Pancreas (tissue), 10 donors: ENCODE data around the gene CENPH. TPM values are rescaled to one million over a fixed set of nuclear protein-coding genes. Genes with fewer than 3 reads are reported as not detected.
"Not testable (repeated sequence)": the region's sequence is repeated elsewhere in the genome, so short reads cannot be mapped to it uniquely, and the experiment has no call there.

ENCODE experiments used
- ATAC-seq, 4 donors: fragments of 200-7000 bp; cut with Tn5 transposase; one replicate each; pipeline versions ENCODE4 v1.8.0 to v1.9.1; 2020; ENCODE audit warnings: mild to moderate bottlenecking in 4 of 4, moderate library complexity in 4 of 4
- DNase-seq, 6 donors: peaks; one replicate each; pipeline ENCODE4 v3.0.0-alpha.2; 2020
- FAIRE-seq: peaks from 2 replicates; lab custom pipeline; 2012; peaks lifted over from hg19 to GRCh38; lab: Jason Lieb, UNC
- H3K27ac ChIP-seq, 4 donors: fragments of 200-600 bp; sonication (generic); 1 replicate in 3 of 4; 2 replicates in 1 of 4; pipeline versions ENCODE4 v1.5.0 to v1.8.0; 2020
- H3K27me3 ChIP-seq, 4 donors: fragments of 200-600 bp; one replicate each; pipeline ENCODE4 v1.8.0; 2021
- H3K36me3 ChIP-seq, 3 donors: fragments of 200-600 bp; sonication (generic) in 1 of 3; one replicate each; pipeline versions ENCODE4 v1.5.0 to v1.8.0; 2020 to 2021
- H3K4me1 ChIP-seq, 3 donors: fragments of 200-600 bp; one replicate each; pipeline ENCODE4 v1.8.0; 2021
- H3K4me3 ChIP-seq, 4 donors: fragments of 200-600 bp; sonication (generic) in 2 of 4; one replicate each; pipeline versions ENCODE4 v1.5.0 to v1.8.0; 2020 to 2021
- H3K9me3 ChIP-seq, 4 donors: fragments of 200-600 bp; one replicate each; pipeline ENCODE4 v1.8.0; 2021
- CTCF ChIP-seq, 4 donors: fragments of 200-600 bp; sonication (generic) in 3 of 4; IDR thresholded peaks; one replicate each; pipeline versions ENCODE4 v1.5.0 to v1.8.0; 2021; ENCODE audit warnings: antibody characterized with exemption in 4 of 4
- WGBS, 2 donors: extraction: QIAGEN DNeasy Blood & Tissue Kit; methylation state at CpG; one replicate each; pipeline ENCODE4 v1.1.7; 2013; 5-methylcytosine and 5-hydroxymethylcytosine counted together
- intact Hi-C, 3 donors: fragments of 100-400 bp; cut with DNase I; formaldehyde crosslinking; loops; one replicate each; pipeline versions ENCODE4 v1.11.1 to v1.14.2; 2022
- polyA plus RNA-seq, 2 donors: library from polyadenylated mRNA; stranded (reverse); fragments of 200-250 nt; gene quantifications; one replicate each; pipeline ENCODE4 v1.2.3, GENCODE V29; 2013
- total RNA-seq, 6 donors: library from RNA; stranded (reverse); fragmentation: NEBNext Ultra II Directional in 4 of 6; extraction: Animal tissue kit (Norgen Biotek cat#: 25700) in 4 of 6; gene quantifications; one replicate each; pipeline versions ENCODE4 v1.2.1 to v1.2.4, GENCODE V29; 2021 to 2023
- donor health status: healthy with polysubstance abuse.
- donor health status: DM: no; HTN: no; CAD: no; lungs with moderate emphysema.
- donor health status: DM: no; HTN: no; CAD: no.
- donor health status: control.
- donor health status: control.
- donor health status: Bipolar disorder and iron deficiency.
- donor health status: DM: yes; HTN: yes; CAD: no.
- donor health status: DM: no; HTN: no; CAD: no.
- donor health status: DM: no; HTN: no; CAD: no.
- donor health status: DM: yes; HTN: yes; CAD: no.

The CENPH gene
- total and polyA plus RNA-seq, 8 donors: 0.28 to 1.4 (median 1.0) TPM

- Histone ChIP-seq H3K27me3 (no peaks in the 10 kb centered on the region), H3K9me3 (no peaks in the 10 kb centered on the region), H3K4me3 (peak within 1 kb of the TSS; percentile 61 to 68 (median 64)), H3K27ac (peak within 1 kb of the TSS in 3 of 4 donors; percentile 50 to 59 (median 56)), H3K4me1 (peaks cover 0 to 14% (median 10%) of the 10 kb centered on the region in 3 donors), H3K36me3 (no peaks in the 10 kb centered on the region)
- TF ChIP-seq CTCF (IDR thresholded peaks at IDR 0.05): no peak
- peak; percentile 63 for FAIRE-seq
- peak; percentile 99 to 100 (median 100) for ATAC-seq
- peak; percentile 98 to 100 (median 99) for DNase-seq
- 1 to 2% methylated on average over 50 of the region's 50 CpGs for WGBS, 2 donors
- intact Hi-C loops: no loop called here
These were observed 22.5 kb upstream of the CENPH start, which contains the start of gene CCNB1 for GRCh38 chr5:69166686-69167492. TSS of gene CCNB1 (plus strand) at chr5:69167150. CDS start at chr5:69167263, 113 bp downstream.

- Histone ChIP-seq H3K4me3 (peak overlapping the region; percentile 61 to 68 (median 64)), H3K27me3 (no peaks in the 10 kb centered on the region), H3K4me1 (peaks cover 0 to 14% (median 10%) of the 10 kb centered on the region in 3 donors), H3K36me3 (no peaks in the 10 kb centered on the region), H3K27ac (peak overlapping the region in 2 of 4 donors; percentile 14 to 17), H3K9me3 (no peaks in the 10 kb centered on the region)
- DNase-seq (no peak), FAIRE-seq (no peak), ATAC-seq (no peak)
- intact Hi-C loops: no loop called here
- TF ChIP-seq CTCF (IDR thresholded peaks at IDR 0.05): no peak
- 2% methylated on average over 11 of the region's 11 CpGs for WGBS, 2 donors
These were observed 21.9 kb upstream of the CENPH start for GRCh38 chr5:69167493-69167855.

GRCh38 chr5:69167929-69168328 lies 21.5 kb upstream of the CENPH start:
- no peaks in the 10 kb centered on the region for H3K36me3 ChIP-seq
- peak overlapping the region in 1 of 4 donors; percentile 68 for H3K4me3 ChIP-seq
- 37 to 44% methylated on average over 8 of the region's 8 CpGs for WGBS, 2 donors
- DNase-seq (no peak), FAIRE-seq (no peak), ATAC-seq (no peak)
- intact Hi-C loops: no loop called here
- H3K4me1 ChIP-seq: peaks cover 0 to 14% (median 10%) of the 10 kb centered on the region in 3 donors
- no peak overlapping the region for H3K27ac ChIP-seq
- H3K9me3 ChIP-seq: no peaks in the 10 kb centered on the region
- no peaks in the 10 kb centered on the region for H3K27me3 ChIP-seq
- TF ChIP-seq CTCF (IDR thresholded peaks at IDR 0.05): no peak

- ATAC-seq (no peak), FAIRE-seq (no peak), DNase-seq (no peak)
- no peak overlapping the region for H3K4me3 ChIP-seq
- intact Hi-C loops: no loop called here
- no peak for TF ChIP-seq CTCF (IDR thresholded peaks at IDR 0.05)
- no peaks in the 10 kb centered on the region for H3K9me3 ChIP-seq
- H3K36me3 ChIP-seq: no peaks in the 10 kb centered on the region
- H3K27me3 ChIP-seq: no peaks in the 10 kb centered on the region
- H3K4me1 ChIP-seq: peaks cover 0 to 14% (median 10%) of the 10 kb centered on the region in 3 donors
- 96 to 100% methylated on average over 1 of the region's 1 CpG for WGBS, 2 donors
- no peak overlapping the region for H3K27ac ChIP-seq
These were observed 18.9 kb upstream of the CENPH start for GRCh38 chr5:69170495-69170894.

GRCh38 chr5:69170969-69171368 lies 18.4 kb upstream of the CENPH start:
- intact Hi-C loops: no loop called here
- Histone ChIP-seq H3K27ac (no peak overlapping the region), H3K9me3 (no peaks in the 10 kb centered on the region), H3K36me3 (no peaks in the 10 kb centered on the region), H3K4me3 (no peak overlapping the region), H3K4me1 (peaks cover 0 to 14% (median 10%) of the 10 kb centered on the region in 3 donors), H3K27me3 (no peaks in the 10 kb centered on the region)
- TF ChIP-seq CTCF (IDR thresholded peaks at IDR 0.05): no peak
- FAIRE-seq (no peak), DNase-seq (no peak), ATAC-seq (no peak)
- 91 to 98% methylated on average over 3 of the region's 3 CpGs for WGBS, 2 donors

- H3K4me3 ChIP-seq, H3K36me3 ChIP-seq, H3K27me3 ChIP-seq, FAIRE-seq, intact Hi-C loops, H3K27ac ChIP-seq, H3K4me1 ChIP-seq, H3K9me3 ChIP-seq, DNase-seq, ATAC-seq: not testable (repeated sequence)
- WGBS, 2 donors: 84 to 86% methylated on average over 15 of the region's 15 CpGs
These were observed 7.6 kb upstream of the CENPH start for GRCh38 chr5:69181659-69182293.
